SK-N-SH (cell line): ENCODE data around the gene ALG6. TPM values are rescaled to one million over a fixed set of nuclear protein-coding genes. Genes with fewer than 3 reads are reported as not detected.

Source experiments
- CTCF ChIA-PET: fragments of 300-600, 350-600 bp; formaldehyde crosslinking; extraction: SDS; loops from one replicate; lab custom pipeline; 2021; lab: Yijun Ruan, JAX
- POLR2A ChIA-PET: fragments of 350-600 bp; sonication (Branson Sonifier 250); formaldehyde crosslinking; extraction: SDS; loops from one replicate; lab custom pipeline; 2020; ENCODE audit warnings: antibody characterized with exemption, inconsistent platforms; lab: Yijun Ruan, JAX
- DNase-seq: peaks from one replicate; pipeline ENCODE4 v3.0.0; 2012
- H2AFZ ChIP-seq: fragments of 200-600 bp; sonication (generic); 2 replicates; pipeline ENCODE4 v1.8.1; 2016; ENCODE audit warnings: antibody characterized with exemption, mild to moderate bottlenecking, low read depth
- H3F3A ChIP-seq: fragments of 200-600 bp; sonication (generic); replicated peaks from 2 replicates; pipeline ENCODE3; 2016; ENCODE audit warnings: antibody characterized with exemption, mild to moderate bottlenecking; ENCODE audit not compliant: insufficient read depth
- H3K27ac ChIP-seq, 2 experiments: fragments of 200-500 bp in 1 of 2; fragments of 200-600 bp in 1 of 2; sonication (Bioruptor generic) in 1 of 2; sonication (generic), shearing (Covaris generic) in 1 of 2; 2 replicates each; pipeline versions ENCODE4 v1.5.1 to v1.6.1; 2014 to 2016; ENCODE audit warnings: low read depth in 2 of 2, inconsistent platforms in 1 of 2, low read length in 1 of 2, mild to moderate bottlenecking in 1 of 2, mixed read lengths in 1 of 2
- H3K27me3 ChIP-seq: fragments of 200-600 bp; sonication (generic), shearing (Covaris generic); 2 replicates; pipeline ENCODE4 v1.6.1; 2016; ENCODE audit warnings: mixed run types; ENCODE audit not compliant: insufficient read depth
- H3K36me3 ChIP-seq, 2 experiments: fragments of 200-500 bp in 1 of 2; fragments of 200-600 bp in 1 of 2; sonication (Bioruptor generic) in 1 of 2; sonication (generic) in 1 of 2; replicated peaks in 1 of 2; 2 replicates each; pipeline versions ENCODE3 to v1.5.1; 2014 to 2016; ENCODE audit warnings: low read length in 1 of 2, mild to moderate bottlenecking in 1 of 2; ENCODE audit not compliant: insufficient read depth in 2 of 2, control insufficient read depth in 1 of 2
- H3K4me1 ChIP-seq, 2 experiments: fragments of 200-500 bp in 1 of 2; fragments of 200-600 bp in 1 of 2; sonication (Bioruptor generic) in 1 of 2; sonication (generic), shearing (Covaris generic) in 1 of 2; 2 replicates each; pipeline versions ENCODE4 v1.5.1 to v1.6.1; 2014 to 2016; ENCODE audit warnings: low read depth in 1 of 2, low read length in 1 of 2, mixed run types in 1 of 2; ENCODE audit not compliant: insufficient read depth in 2 of 2, control insufficient read depth in 1 of 2
- H3K4me2 ChIP-seq: fragments of 200-600 bp; sonication (generic), shearing (Covaris generic); 2 replicates; pipeline ENCODE4 v1.6.1; 2017; ENCODE audit warnings: mixed run types
- H3K4me3 ChIP-seq, 2 experiments: fragments of 200-500 bp in 1 of 2; fragments of 200-600 bp in 1 of 2; sonication (Bioruptor generic) in 1 of 2; sonication (generic), shearing (Covaris generic) in 1 of 2; 2 replicates each; pipeline versions ENCODE4 v1.5.1 to v1.8.1; 2014 to 2016; ENCODE audit warnings: low read depth in 2 of 2, inconsistent platforms in 1 of 2, low read length in 1 of 2, mild to moderate bottlenecking in 1 of 2, mixed read lengths in 1 of 2, moderate library complexity in 1 of 2
- H3K79me2 ChIP-seq: fragments of 200-600 bp; sonication (generic); 2 replicates; pipeline ENCODE4 v1.8.1; 2017; ENCODE audit warnings: mild to moderate bottlenecking; ENCODE audit not compliant: insufficient read depth
- H3K9ac ChIP-seq: fragments of 200-600 bp; sonication (generic); 2 replicates; pipeline ENCODE4 v1.6.1; 2017; ENCODE audit warnings: mixed run types
- H3K9me2 ChIP-seq: fragments of 200-600 bp; sonication (generic); 2 replicates; pipeline ENCODE4 v1.6.1; 2017; ENCODE audit warnings: mixed run types
- H3K9me3 ChIP-seq: fragments of 200-600 bp; sonication (generic); 2 replicates; pipeline ENCODE4 v1.6.1; 2017; ENCODE audit warnings: mixed run types, mild to moderate bottlenecking, moderate library complexity
- H4K20me1 ChIP-seq: fragments of 200-600 bp; sonication (generic); 2 replicates; pipeline ENCODE4 v1.6.1; 2017; ENCODE audit warnings: mild to moderate bottlenecking, mixed run types; ENCODE audit not compliant: insufficient read depth
- CHD2 ChIP-seq: fragments of 150-350 bp; IDR thresholded peaks from 2 replicates; pipeline ENCODE4 v1.6.1; 2018; ENCODE audit warnings: low read length; ENCODE audit not compliant: partially characterized antibody
- ELF1 ChIP-seq: IDR thresholded peaks from 2 replicates; pipeline ENCODE4 v1.4.0; 2012
- EP300 ChIP-seq, 2 experiments: IDR thresholded peaks; 2 replicates each; pipeline versions ENCODE4 v1.4.0 to v1.6.1; 2012; ENCODE audit warnings: borderline replicate concordance in 1 of 2, low read depth in 1 of 2, low read length in 1 of 2
- JUND ChIP-seq: IDR thresholded peaks from 2 replicates; pipeline ENCODE4 v1.4.0; 2012
- MEF2A ChIP-seq: IDR thresholded peaks from 2 replicates; pipeline ENCODE4 v1.4.0; 2012; ENCODE audit warnings: low read depth, borderline replicate concordance
- RCOR1 ChIP-seq: fragments of 150-350 bp; IDR thresholded peaks from 2 replicates; pipeline ENCODE4 v1.6.1; 2017; ENCODE audit warnings: antibody characterized with exemption, low read length
- TEAD4 ChIP-seq: IDR thresholded peaks from 2 replicates; pipeline ENCODE4 v1.4.0; 2012; ENCODE audit warnings: mild to moderate bottlenecking, borderline replicate concordance; ENCODE audit not compliant: insufficient read depth
- WGBS: methylation state at CpG from one replicate; pipeline ENCODE4 v1.1.6; 2017; ENCODE audit warnings: low lambda C conversion rate; 5-methylcytosine and 5-hydroxymethylcytosine counted together
- polyA plus RNA-seq, 3 experiments: library from polyadenylated mRNA; depleted of rRNA; stranded (reverse); fragments of >200 nt; gene quantifications; 2 replicates each; pipeline ENCODE4 v1.2.3, GENCODE V29; 2012
- TF ChIP-seq, protein P1 (sequence below): IDR thresholded peaks from 2 replicates; pipeline ENCODE4 v1.4.0; 2012; ENCODE audit warnings: low read depth, borderline replicate concordance
- TF ChIP-seq, protein P2 (sequence below): IDR thresholded peaks from 2 replicates; pipeline ENCODE4 v1.6.1; 2012; ENCODE audit warnings: mild to moderate bottlenecking, low read depth, low read length, moderate library complexity

The ALG6 gene
- polyA plus RNA-seq, 1 of the 3 experiments (the other 2 are of a cell fraction): 3.8 TPM

DNA sequence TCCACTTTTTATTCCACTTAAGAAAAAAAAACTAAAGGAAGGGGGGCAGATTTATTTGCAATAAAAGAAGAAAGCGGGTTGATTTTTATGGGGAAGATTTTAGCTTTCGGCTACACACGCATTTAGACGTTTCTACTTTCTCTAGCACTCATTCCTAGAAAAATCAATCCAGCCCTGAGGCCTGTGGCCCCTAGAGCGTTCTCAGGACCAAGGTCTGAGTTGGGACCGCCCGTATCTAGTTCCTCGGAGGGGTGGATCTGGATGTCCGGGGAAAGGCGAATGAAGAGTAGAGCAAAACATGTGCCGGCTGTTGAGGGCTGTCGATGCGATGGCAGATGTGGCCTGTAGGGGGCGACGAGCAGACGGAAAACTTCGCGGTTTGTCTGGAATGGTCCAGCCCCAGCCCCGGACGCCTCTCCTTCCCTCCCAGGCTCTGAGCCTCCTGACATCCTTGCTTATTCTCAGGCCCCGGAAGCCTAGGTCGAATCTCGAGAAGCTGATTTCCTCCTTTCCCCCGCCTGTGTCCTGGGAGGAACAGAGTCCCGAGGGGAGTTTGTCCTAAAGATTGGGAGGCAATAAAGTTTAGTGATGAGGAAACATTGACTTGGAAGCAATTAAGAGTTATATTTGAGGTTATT lies 39.9 kb upstream of the ALG6 start (continued):
- no peak for TF ChIP-seq ELF1
- TF ChIP-seq CHD2: no peak
- no peak for TF ChIP-seq EP300 (IDR thresholded peaks at IDR 0.05; ENCODE audit: borderline replicate concordance in 1 of 2, low read depth in 1 of 2, low read length in 1 of 2)
- no peak for TF ChIP-seq MEF2A
- no peak for TF ChIP-seq RCOR1
- TF ChIP-seq TEAD4: no peak
- TF ChIP-seq JUND: no peak
- TF ChIP-seq, protein P1, sequence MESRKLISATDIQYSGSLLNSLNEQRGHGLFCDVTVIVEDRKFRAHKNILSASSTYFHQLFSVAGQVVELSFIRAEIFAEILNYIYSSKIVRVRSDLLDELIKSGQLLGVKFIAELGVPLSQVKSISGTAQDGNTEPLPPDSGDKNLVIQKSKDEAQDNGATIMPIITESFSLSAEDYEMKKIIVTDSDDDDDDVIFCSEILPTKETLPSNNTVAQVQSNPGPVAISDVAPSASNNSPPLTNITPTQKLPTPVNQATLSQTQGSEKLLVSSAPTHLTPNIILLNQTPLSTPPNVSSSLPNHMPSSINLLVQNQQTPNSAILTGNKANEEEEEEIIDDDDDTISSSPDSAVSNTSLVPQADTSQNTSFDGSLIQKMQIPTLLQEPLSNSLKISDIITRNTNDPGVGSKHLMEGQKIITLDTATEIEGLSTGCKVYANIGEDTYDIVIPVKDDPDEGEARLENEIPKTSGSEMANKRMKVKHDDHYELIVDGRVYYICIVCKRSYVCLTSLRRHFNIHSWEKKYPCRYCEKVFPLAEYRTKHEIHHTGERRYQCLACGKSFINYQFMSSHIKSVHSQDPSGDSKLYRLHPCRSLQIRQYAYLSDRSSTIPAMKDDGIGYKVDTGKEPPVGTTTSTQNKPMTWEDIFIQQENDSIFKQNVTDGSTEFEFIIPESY: no peak

DNA sequence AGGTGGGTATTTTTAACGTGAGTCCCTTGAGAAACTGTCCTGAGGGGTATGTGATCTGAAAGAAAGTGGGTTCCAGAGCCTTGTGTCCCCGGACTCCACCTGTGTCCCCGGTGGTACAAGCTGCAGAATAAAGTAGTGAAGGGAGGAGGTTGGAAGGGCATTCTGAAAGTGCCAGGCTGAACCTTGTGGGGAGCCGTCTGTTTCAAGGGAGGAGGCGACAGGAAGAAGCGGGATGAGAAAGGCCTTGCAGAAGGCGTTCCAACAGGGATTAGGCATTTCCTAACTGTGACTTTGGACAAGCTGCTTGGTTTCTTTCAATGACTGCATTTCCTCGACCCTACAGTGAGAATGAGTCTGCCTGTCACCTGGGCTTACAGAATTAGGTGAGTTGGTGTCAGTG lies 39.3 kb upstream of the ALG6 start:
- H4K20me1 ChIP-seq: no peaks in the 10 kb centered on the region
- H3F3A ChIP-seq: peaks cover 3% of the 10 kb centered on the region
- POLR2A ChIA-PET: no interaction called here
- no peaks in the 10 kb centered on the region for H3K9me3 ChIP-seq
- no peak overlapping the region for H3K4me3 ChIP-seq
- no peak for TF ChIP-seq RCOR1
- TF ChIP-seq, protein P2, sequence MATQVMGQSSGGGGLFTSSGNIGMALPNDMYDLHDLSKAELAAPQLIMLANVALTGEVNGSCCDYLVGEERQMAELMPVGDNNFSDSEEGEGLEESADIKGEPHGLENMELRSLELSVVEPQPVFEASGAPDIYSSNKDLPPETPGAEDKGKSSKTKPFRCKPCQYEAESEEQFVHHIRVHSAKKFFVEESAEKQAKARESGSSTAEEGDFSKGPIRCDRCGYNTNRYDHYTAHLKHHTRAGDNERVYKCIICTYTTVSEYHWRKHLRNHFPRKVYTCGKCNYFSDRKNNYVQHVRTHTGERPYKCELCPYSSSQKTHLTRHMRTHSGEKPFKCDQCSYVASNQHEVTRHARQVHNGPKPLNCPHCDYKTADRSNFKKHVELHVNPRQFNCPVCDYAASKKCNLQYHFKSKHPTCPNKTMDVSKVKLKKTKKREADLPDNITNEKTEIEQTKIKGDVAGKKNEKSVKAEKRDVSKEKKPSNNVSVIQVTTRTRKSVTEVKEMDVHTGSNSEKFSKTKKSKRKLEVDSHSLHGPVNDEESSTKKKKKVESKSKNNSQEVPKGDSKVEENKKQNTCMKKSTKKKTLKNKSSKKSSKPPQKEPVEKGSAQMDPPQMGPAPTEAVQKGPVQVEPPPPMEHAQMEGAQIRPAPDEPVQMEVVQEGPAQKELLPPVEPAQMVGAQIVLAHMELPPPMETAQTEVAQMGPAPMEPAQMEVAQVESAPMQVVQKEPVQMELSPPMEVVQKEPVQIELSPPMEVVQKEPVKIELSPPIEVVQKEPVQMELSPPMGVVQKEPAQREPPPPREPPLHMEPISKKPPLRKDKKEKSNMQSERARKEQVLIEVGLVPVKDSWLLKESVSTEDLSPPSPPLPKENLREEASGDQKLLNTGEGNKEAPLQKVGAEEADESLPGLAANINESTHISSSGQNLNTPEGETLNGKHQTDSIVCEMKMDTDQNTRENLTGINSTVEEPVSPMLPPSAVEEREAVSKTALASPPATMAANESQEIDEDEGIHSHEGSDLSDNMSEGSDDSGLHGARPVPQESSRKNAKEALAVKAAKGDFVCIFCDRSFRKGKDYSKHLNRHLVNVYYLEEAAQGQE: no peak
- TF ChIP-seq, all 33 proteins: peak for 0
- DNase-seq: no peak
- H3K4me1 ChIP-seq: peaks cover 0 to 3% of the 10 kb centered on the region in 2 experiments; a peak in 1 of 4 replicates
- H2AFZ ChIP-seq: no peak overlapping the region
- no peaks in the 10 kb centered on the region for H3K36me3 ChIP-seq
- H3K9ac ChIP-seq: no peak overlapping the region
- H3K4me2 ChIP-seq: no peak overlapping the region
- H3K27me3 ChIP-seq: peaks cover 78% of the 10 kb centered on the region
- CTCF ChIA-PET: interaction anchor here (0.9 to 12.0 kb wide), 25 partner anchors 8 to 313 kb away, joined by 3 to 86 read pairs (median 5); partner anchors contain the start of gene FOXD3
- WGBS: 73% methylated on average over 8 of the region's 8 CpGs
- no peak overlapping the region for H3K27ac ChIP-seq
- H3K79me2 ChIP-seq: no peaks in the 10 kb centered on the region
- H3K9me2 ChIP-seq: no peaks in the 10 kb centered on the region
